Measurements from ENCODE around the gene TRPV6. TPM values are rescaled to one million over a fixed set of nuclear protein-coding genes. Genes with fewer than 3 reads are reported as not detected.

Gene TRPV6
- total RNA-seq (2014; rRNA removed; shearing (Covaris generic)) = 0.11 TPM in 1 of 2 replicates, not detected in the other
- 0.04 and 0.06 TPM in 2 replicates for polyA plus RNA-seq (2015; cell fraction: cytosol; rRNA removed)
- 2.0 and 3.9 TPM in 2 replicates for polyA plus RNA-seq (2015; cell fraction: nucleus; rRNA removed)

DNA sequence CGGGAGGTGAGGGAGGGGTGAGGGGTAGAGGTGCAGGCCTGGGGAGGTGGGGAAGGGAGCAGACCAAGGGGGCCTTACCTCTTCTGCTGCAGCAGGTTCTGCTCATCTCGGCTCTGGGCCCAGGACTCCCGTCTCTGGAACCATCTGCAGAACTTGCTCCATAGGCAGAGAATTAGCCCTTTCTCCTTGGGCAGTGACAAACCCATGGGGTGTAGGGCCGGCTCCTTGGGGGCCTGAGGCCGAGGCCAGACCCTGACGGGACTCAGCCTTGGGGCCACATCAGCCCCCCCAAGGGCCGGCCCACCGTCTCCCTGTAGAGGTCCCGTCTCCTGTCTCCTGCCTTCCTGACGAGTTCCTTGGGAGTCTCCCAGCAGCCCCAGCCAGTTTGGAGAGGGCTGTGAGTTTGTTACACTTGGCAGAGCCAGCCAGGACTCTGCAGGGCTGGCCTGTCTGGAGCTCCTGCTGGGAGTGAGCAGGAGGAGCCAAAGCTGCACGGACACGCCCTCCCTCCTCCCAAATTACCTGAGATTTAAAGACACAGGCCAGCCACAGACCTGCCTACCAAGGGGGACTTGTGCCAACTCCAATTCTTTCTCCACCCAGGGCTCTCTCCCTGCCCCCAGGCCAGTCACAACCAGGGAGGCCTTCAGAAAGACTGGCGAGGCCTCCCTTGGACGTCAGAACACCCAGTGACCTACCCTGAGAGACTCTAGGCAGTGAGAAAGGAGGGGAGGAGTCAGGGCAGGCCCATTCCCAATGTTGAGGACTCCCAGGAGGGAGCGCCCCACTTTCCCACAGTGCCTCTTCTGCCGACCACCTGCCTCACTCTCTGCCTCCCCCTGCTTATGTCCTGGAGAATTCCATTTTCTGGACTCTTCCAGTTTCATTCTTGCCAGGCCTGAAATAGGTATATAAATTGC is at the start of gene TRPV6:
TRPV6 (minus strand) TSS at position 435 of the 920 bp plus-strand sequence.
- no peak for DNase-seq (ENCODE audit: low read depth, low spot score)
- in situ Hi-C loops (cut with HindIII; ENCODE audit: low pct_unique_long_range_greater_than_20kb, low sequenced_read_pairs) = no loop called here

DNA sequence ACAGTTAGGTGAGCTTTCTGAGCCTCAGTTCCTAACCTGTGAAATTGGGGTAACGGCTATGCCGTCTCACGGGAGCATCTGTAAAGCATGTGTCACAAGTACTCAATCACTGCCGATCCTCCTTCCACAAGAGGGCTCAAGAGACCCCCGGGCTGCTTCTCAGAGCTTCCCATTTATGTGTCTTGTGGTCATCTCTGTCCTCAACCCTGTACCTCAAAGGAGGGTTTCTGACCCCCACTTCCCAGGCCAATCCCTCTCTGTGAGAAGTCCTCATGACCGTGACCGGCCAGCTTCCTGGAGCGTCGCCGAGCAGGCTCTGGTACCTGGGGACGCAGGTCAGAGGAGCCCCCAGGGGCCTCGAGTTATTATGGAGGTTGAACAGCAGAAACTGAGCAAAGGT is 48.5 kb upstream of the TRPV6 start:
- DNase-seq (ENCODE audit: low read depth, low spot score) = no peak
- in situ Hi-C loops (cut with HindIII; ENCODE audit: low pct_unique_long_range_greater_than_20kb, low sequenced_read_pairs) = no loop called here

DNA sequence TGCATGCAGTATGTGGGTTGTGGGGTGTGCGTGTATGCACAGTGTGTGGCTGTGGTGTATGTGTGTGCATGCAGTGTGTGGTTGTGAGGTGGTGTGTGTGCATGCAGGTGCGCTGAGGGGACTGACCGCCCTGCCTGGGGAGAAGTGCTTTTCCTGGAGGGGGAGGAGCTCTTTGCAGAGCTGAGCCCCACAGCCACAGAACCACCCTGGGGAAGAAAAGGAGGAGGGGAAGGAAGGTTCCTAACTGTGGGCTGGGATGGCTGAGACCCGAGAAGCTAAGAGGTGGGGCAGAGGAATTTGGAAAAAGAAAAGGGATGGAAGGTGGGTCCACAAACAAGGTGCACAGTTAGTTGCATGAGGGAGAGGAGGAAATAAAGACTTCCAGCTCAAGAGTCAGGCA is 48.1 kb upstream of the TRPV6 start, which contains the start of gene TRPV5:
TRPV5 (minus strand) TSS at position 123 of the 400 bp plus-strand sequence. CDS start 287 bp downstream, outside the sequence.
- no peak for DNase-seq (ENCODE audit: low read depth, low spot score)
- in situ Hi-C loops (cut with HindIII; ENCODE audit: low pct_unique_long_range_greater_than_20kb, low sequenced_read_pairs) = no loop called here

DNA sequence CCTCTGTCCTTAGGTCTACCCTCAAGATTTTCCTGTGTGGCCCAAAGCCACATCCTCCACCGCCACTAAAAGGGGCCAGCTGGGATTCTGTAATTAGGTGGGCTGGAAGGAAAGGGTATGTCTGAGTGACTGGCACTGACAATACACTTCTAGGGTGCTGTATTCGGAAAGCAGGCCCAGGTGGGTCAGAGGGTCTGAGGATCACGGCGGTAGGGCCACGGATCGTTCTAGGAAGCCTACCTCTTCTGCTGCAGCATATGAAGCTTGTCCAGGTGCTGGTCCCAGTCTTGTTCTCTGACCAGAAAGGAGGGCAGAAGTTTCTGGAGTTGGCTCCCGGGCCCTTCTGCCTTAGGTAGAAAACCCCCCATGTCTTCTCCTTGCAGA is 47.5 kb upstream of the TRPV6 start:
- in situ Hi-C loops (cut with HindIII; ENCODE audit: low pct_unique_long_range_greater_than_20kb, low sequenced_read_pairs) = no loop called here
- no peak for DNase-seq (ENCODE audit: low read depth, low spot score)

DNA sequence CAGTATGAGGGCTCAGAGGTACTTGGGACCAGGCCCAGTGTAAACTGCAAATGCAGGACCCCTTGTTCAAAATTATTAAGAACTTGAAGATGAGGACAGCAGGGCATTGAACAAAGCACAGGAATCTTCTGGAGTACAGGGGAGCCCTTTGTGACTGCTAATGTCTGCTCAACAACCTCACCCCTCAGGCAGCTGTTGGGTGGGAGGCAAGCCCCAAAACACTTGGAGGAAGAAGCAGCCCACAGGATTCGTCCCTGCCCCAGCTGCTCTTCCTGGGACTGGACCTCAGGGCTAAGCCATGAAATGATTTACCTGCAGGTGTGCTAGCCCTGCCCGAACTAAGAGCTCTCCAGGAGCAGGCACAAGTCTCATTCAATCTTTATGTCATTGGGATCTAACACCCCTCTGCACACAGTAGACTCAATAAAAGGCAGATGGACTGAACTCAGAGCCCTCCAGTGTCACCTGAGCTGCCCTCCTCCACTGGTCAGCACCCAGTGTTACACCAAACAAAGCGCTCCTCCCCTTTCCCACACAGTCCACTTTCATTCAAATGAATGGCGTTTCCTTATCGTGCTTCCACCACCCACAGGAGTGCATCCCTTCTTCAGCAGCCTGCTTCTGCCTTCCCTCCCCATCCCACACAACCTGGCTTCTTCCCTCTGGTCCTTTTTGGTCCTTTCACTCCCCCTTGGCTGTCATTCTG is 47.0 kb upstream of the TRPV6 start:
- in situ Hi-C loops (cut with HindIII; ENCODE audit: low pct_unique_long_range_greater_than_20kb, low sequenced_read_pairs) = no loop called here
- DNase-seq (ENCODE audit: low read depth, low spot score) = no peak

DNA sequence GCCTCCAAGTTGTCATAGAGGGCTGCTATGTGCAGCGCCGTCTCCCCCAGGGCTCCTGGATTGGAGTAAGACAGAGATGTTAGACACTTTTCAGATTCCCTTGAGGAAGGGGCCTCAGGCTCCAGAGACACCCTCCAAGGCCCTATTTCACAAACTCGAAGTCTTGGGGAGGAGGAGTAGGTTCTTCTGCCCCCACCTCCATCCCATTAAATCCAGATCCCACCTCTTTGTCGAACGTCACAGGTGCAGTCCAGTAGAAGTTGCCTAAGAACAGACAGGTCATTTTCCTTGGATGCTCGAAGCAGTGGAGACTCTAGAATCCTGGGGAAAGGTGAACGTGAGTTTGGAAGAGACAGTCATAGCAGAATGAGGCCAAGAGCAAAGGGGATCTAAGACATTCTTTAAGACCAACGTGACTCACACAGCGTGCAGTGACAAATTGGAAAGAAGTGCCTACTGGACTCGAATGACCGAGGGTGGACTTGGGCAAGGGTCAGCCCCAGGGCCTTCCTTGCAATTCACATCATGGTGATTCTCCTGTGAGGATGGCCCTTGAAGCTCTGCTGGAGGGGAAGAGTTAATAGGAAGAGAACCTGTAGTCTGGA is 44.7 kb upstream of the TRPV6 start:
- in situ Hi-C loops (cut with HindIII; ENCODE audit: low pct_unique_long_range_greater_than_20kb, low sequenced_read_pairs) = no loop called here
- DNase-seq (ENCODE audit: low read depth, low spot score) = no peak

DNA sequence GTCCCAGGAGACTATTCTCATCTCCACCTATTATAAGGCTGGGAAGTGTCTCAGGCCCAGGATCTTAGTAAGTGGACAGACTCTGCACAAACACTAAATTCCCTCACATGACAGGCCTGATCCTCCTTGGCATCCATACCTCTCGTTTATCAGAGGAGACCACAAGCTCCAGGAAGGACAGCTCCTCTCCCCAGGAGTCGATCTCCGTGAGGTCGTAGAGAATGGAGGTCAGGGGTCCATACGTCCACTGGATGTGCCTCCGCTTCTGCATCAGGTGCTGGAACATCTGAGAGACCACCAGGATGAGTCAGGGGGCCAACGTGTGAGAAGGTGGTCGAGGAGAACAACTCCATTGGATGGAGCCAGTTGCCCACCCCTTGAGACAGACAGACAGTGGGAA is 42.4 kb upstream of the TRPV6 start:
- in situ Hi-C loops (cut with HindIII; ENCODE audit: low pct_unique_long_range_greater_than_20kb, low sequenced_read_pairs) = no loop called here
- no peak for DNase-seq (ENCODE audit: low read depth, low spot score)

DNA sequence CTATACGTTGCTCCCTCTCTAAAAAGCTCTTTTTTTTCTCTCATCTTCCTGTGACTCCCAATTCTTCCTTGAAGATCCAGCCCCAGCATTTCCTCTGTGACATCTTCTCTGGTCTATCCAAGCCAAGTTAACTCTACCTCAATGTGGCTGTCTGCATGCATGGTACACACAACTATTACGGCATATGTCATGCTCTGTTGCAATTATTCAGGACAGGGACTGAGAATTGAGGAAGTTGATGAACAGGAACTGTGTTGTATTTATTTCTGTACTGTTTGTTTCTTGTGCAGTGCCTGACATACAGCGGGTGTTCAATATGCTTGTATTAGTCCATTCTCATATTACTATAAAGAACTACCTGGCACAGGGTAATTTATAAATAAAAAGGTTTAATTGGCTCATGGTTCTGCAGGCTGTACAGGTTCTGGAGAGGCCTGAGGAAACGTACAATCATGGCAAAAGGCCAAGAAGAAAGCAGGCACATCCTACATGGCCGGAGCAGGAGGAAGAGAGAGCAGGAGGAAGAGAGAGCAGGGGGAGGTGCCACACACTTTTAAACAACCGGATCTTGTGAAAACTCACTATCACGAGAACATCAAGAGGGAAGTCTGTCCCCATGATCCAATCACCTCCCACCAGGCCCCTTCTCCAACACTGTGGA is 41.7 kb upstream of the TRPV6 start:
- in situ Hi-C loops (cut with HindIII; ENCODE audit: low pct_unique_long_range_greater_than_20kb, low sequenced_read_pairs) = no loop called here
- DNase-seq (ENCODE audit: low read depth, low spot score) = no peak

DNA sequence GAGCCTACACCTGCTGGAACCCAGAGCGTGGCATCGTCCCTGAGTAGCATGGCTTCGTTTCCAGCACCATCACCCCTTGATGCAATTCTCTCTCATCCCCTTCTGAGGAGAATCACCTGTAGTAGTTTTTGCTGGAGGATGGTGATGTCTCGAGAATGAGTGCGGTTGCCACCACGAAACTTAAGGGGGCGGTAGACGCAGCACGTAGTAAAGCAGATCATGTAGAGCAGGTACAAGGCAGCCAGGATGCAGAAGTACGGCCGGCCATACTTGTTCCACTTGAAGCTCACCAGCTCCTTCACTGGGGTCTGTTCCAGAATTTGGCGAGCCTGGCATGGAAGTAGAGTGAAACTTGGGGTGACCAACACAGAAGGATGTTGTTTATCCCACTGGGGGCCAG is 39.9 kb upstream of the TRPV6 start:
- in situ Hi-C loops (cut with HindIII; ENCODE audit: low pct_unique_long_range_greater_than_20kb, low sequenced_read_pairs) = no loop called here
- DNase-seq (ENCODE audit: low read depth, low spot score) = peak; percentile 17

DNA sequence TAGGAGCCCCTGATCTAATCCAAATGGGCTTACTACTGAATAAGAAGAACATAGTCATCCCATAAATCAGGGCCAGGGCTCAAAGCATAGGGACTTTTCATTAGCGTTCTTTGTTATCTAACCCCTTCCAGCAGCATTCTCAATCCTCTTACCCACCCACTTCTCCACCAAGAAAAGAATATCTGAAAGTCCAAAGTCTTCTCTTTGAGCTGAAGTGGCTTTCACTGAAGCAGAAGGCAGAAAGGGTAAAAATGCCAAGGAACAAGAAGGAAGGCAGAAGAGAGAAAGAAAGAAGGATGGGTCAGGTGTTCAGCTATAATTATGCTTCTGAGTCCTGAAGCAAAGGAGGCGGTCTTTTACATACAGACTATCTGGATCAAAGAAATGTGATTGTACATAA is 37.8 kb upstream of the TRPV6 start:
- in situ Hi-C loops (cut with HindIII; ENCODE audit: low pct_unique_long_range_greater_than_20kb, low sequenced_read_pairs) = no loop called here
- DNase-seq (ENCODE audit: low read depth, low spot score) = no peak

DNA sequence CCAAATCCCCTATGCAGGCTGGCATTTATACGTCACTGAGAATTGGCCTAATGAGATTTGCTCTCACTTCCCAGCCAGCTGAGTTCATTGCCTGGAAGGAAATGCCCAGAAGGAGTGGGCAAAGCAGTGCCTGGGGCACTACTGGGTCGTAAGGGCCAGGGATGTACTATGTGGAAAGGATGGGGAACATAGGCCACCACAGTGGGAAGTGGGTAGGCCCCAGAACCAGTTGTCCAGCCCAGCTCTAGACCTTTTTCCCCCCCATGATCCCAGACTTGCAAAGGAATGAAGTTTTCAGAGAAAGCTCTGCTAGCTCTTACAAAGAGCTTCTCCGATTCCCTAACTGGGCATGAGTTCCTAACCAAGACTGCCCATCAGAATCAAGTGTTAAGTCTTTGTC is 34.1 kb upstream of the TRPV6 start:
- no peak for DNase-seq (ENCODE audit: low read depth, low spot score)
- in situ Hi-C loops (cut with HindIII; ENCODE audit: low pct_unique_long_range_greater_than_20kb, low sequenced_read_pairs) = no loop called here

DNA sequence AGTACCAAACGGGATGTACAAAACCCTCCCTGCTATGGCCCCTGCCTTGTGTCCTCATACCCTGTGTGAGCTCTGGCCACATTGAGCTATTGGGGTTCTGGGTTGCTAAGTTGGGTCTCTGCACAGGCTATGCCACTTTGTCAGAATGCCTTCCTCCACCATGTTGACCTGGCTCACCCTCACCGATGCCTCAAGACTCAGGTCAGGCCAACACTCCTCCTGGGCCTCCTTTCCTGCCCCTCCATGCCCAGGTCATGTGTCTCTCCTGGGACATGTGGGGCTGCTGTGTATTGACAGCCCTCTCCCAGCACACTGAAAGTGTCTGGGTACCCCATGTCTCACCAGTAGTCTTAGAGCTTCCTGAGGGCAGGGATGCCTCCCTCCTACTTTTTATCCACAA is 33.4 kb upstream of the TRPV6 start:
- in situ Hi-C loops (cut with HindIII; ENCODE audit: low pct_unique_long_range_greater_than_20kb, low sequenced_read_pairs) = no loop called here
- DNase-seq (ENCODE audit: low read depth, low spot score) = no peak

DNA sequence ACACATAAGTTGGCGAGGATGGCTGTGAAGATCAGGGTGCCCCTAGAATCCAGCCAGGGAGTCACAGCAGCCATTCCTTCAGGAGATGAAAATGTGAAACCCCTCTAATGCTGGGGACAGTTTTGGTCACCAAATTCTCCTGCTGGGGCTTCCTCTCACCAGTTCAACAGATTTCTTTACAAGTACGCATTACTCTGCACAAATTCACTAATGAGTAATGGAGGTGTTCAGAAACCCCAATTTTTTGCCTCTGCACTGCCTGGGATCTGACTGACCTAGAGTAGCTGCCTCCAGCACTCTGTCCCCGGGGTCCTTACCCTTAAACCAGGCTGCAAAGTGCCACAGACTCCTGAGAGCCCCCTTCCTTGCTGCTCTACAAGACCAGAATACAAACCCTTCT is 31.9 kb upstream of the TRPV6 start:
- DNase-seq (ENCODE audit: low read depth, low spot score) = no peak
- in situ Hi-C loops (cut with HindIII; ENCODE audit: low pct_unique_long_range_greater_than_20kb, low sequenced_read_pairs) = no loop called here

DNA sequence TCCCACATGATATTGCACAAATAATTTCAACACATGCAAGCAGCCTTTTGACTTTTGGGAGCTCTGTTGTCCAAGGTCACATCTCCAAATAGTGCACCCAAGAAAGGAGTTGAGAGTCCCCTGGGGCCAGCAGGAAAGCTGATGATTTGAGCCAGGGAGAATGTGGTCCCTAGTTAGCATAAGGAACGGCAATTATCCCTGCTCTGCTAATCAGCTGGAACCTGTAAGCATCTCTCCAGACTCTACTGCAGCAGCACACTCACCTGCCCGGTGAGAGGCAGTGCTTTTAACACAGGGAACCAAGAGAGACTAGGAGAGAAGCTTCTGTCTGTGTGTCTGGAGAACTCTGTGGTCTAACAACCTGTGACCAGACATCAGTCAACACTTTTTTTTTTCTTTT is 31.0 kb upstream of the TRPV6 start:
- no peak for DNase-seq (ENCODE audit: low read depth, low spot score)
- in situ Hi-C loops (cut with HindIII; ENCODE audit: low pct_unique_long_range_greater_than_20kb, low sequenced_read_pairs) = no loop called here

DNA sequence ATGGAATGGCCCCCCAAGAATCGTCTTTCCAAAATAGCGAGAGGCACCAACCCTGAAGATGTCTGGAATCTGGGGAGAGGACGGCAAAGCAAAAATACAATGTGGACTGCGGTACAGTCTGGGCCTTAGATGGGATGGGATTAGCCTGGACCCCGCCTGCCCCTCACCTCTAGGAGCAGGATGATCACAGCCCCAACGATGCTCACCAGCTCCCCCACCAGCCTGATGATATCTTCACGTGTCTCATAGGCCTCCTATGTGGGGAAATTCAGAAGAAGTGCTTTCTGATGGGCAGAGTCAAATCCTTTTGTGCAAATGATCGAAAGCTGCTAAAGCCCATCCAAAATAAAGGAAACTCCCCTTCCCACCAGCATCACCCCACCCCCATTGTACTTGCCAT is 29.8 kb upstream of the TRPV6 start:
- DNase-seq (ENCODE audit: low read depth, low spot score) = no peak
- in situ Hi-C loops (cut with HindIII; ENCODE audit: low pct_unique_long_range_greater_than_20kb, low sequenced_read_pairs) = no loop called here

DNA sequence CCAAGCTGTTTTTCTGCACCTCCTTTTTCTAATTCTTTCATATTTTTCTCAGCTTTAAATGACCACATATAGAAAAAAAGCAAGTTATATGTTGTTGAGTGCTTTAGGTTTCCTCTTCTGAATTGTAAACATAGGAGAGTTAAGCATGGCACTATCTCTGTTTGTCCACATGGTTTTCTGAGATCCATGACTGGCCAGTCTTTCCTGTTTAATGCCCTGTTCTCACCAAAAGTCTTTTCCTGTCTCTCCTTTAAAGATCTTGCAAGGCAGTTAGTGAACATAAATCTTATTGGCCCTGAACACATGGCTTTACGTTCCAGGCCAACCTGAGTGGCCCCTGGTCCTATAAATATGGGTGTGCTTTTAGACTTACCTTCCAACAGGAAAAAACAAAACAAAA is 28.6 kb upstream of the TRPV6 start:
- in situ Hi-C loops (cut with HindIII; ENCODE audit: low pct_unique_long_range_greater_than_20kb, low sequenced_read_pairs) = no loop called here
- DNase-seq (ENCODE audit: low read depth, low spot score) = no peak

DNA sequence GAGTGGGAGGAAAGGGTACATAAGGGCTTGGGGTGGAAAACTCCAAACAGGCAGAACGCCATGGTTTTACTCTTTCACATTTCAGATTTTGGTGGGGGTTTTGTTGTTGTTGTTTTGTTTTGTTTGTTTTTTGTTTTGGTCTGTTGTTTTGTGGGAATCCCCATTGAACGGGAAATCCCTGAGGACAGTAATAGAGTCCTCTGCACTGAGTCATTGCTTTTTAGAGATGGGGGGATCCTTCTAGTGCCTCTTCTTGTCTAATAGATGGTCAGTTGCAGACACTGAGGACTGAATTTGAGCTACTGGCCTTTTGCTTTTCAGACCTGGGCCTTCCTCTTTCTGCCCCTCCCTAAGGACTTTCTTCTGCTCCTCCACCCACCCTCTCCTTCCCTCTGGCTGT is 28.0 kb upstream of the TRPV6 start:
- DNase-seq (ENCODE audit: low read depth, low spot score) = no peak
- in situ Hi-C loops (cut with HindIII; ENCODE audit: low pct_unique_long_range_greater_than_20kb, low sequenced_read_pairs) = no loop called here

DNA sequence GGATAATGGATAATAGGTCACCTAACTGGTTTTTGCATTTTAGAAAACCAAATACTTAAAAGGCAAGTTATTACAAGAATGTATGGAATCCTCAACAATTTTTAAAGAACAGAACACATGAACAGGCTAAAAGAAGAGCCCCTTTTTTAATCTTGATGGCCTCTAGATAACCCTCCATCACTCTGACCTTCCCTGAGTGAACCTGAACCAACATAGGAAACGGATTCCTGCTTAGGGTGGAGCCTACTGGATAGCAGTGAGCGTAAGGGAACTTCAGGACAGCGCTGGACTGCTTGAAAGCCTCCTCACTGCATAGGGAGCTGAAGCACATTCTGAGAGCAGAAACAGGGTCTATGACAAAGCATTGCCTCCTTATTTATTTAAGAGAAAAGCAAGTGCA is 27.5 kb upstream of the TRPV6 start:
- DNase-seq (ENCODE audit: low read depth, low spot score) = no peak

More for the DNA sequence above, 27.5 kb upstream of the TRPV6 start:
- in situ Hi-C loops (cut with HindIII; ENCODE audit: low pct_unique_long_range_greater_than_20kb, low sequenced_read_pairs) = no loop called here
